GM23338 (cell line): ENCODE data around the gene MATR3. TPM values are rescaled to one million over a fixed set of nuclear protein-coding genes. Genes with fewer than 3 reads are reported as not detected.

ENCODE experiments used
- ATAC-seq: fragments of 200-7000 bp; cut with Tn5 transposase; 3 replicates; pipeline ENCODE4 v1.9.1; 2020
- DNase-seq: peaks from one replicate; pipeline ENCODE4 v3.0.0-alpha.2; 2015; ENCODE audit warnings: low spot score
- H2AFZ ChIP-seq: fragments of 200-600 bp; sonication (generic); 2 replicates; pipeline ENCODE4 v1.8.0; 2016; ENCODE audit warnings: antibody characterized with exemption, mild to moderate bottlenecking, moderate library complexity
- H3F3A ChIP-seq: fragments of 200-600 bp; sonication (generic); replicated peaks from 2 replicates; pipeline ENCODE4 v1.8.0; 2017; ENCODE audit warnings: antibody characterized with exemption, mixed run types, low read depth
- H3K27ac ChIP-seq: fragments of 200-600 bp; sonication (generic); 2 replicates; pipeline ENCODE4 v1.6.1; 2016; ENCODE audit warnings: low read depth
- H3K27me3 ChIP-seq: fragments of 200-600 bp; sonication (generic); 2 replicates; pipeline ENCODE4 v1.8.0; 2016; ENCODE audit warnings: mild to moderate bottlenecking, mixed run types, moderate library complexity; ENCODE audit not compliant: insufficient read depth
- H3K36me3 ChIP-seq: fragments of 200-600 bp; sonication (generic); 2 replicates; pipeline ENCODE4 v1.8.0; 2016; ENCODE audit warnings: mild to moderate bottlenecking; ENCODE audit not compliant: insufficient read depth
- H3K4me1 ChIP-seq: fragments of 200-600 bp; sonication (generic); 2 replicates; pipeline ENCODE4 v1.8.0; 2016; ENCODE audit warnings: mild to moderate bottlenecking, moderate library complexity; ENCODE audit not compliant: insufficient read depth
- H3K4me2 ChIP-seq: fragments of 200-600 bp; sonication (generic); 2 replicates; pipeline ENCODE4 v1.7.1; 2017; ENCODE audit warnings: mixed run types
- H3K4me3 ChIP-seq: fragments of 200-600 bp; sonication (generic); 2 replicates; pipeline ENCODE4 v1.6.1; 2016; ENCODE audit warnings: mixed run types
- H3K79me2 ChIP-seq: fragments of 200-600 bp; sonication (generic); replicated peaks from 2 replicates; pipeline ENCODE4 v1.8.0; 2017; ENCODE audit warnings: mild to moderate bottlenecking; ENCODE audit not compliant: insufficient read depth
- H3K9me2 ChIP-seq: fragments of 200-600 bp; sonication (generic); 2 replicates; pipeline ENCODE4 v1.8.0; 2017; ENCODE audit not compliant: insufficient read depth
- H4K20me1 ChIP-seq: fragments of 200-600 bp; sonication (generic); replicated peaks from 2 replicates; pipeline ENCODE4 v1.8.0; 2017; ENCODE audit warnings: mild to moderate bottlenecking; ENCODE audit not compliant: insufficient read depth
- H3K27ac Mint-ChIP-seq: 2 replicates; pipeline ENCODE4 v1.8.0; 2020; ENCODE audit warnings: inconsistent platforms, mild to moderate bottlenecking, moderate library complexity, mixed read lengths
- H3K27me3 Mint-ChIP-seq: 3 replicates; pipeline ENCODE4 v1.8.0; 2022; ENCODE audit warnings: low read depth, mild to moderate bottlenecking, moderate library complexity, mixed read lengths, inconsistent platforms; ENCODE audit not compliant: insufficient read depth, poor library complexity
- H3K36me3 Mint-ChIP-seq: 3 replicates; pipeline ENCODE4 v1.8.0; 2021; ENCODE audit warnings: low read depth, mild to moderate bottlenecking, inconsistent platforms, moderate library complexity, mixed read lengths
- H3K4me1 Mint-ChIP-seq: 3 replicates; pipeline ENCODE4 v1.8.0; 2020; ENCODE audit warnings: mild to moderate bottlenecking, inconsistent platforms, mixed read lengths
- H3K4me3 Mint-ChIP-seq: 3 replicates; pipeline ENCODE4 v1.8.0; 2021; ENCODE audit warnings: moderate library complexity, mild to moderate bottlenecking, inconsistent platforms, mixed read lengths
- H3K9me3 Mint-ChIP-seq: 3 replicates; pipeline ENCODE4 v1.8.0; 2020; ENCODE audit warnings: moderate library complexity, mild to moderate bottlenecking, inconsistent platforms, mixed read lengths
- EZH2 ChIP-seq: fragments of 200-600 bp; sonication (generic); IDR thresholded peaks from one replicate; pipeline ENCODE4 v1.8.0; 2017; ENCODE audit warnings: antibody characterized with exemption, mild to moderate bottlenecking, low read depth; ENCODE audit not compliant: unreplicated experiment
- EZH2phosphoT487 ChIP-seq: fragments of 200-600 bp; sonication (generic); IDR thresholded peaks from one replicate; pipeline ENCODE4 v1.8.1; 2018; ENCODE audit warnings: antibody characterized with exemption; ENCODE audit not compliant: unreplicated experiment
- JUNB ChIP-seq: IDR thresholded peaks from one replicate; pipeline ENCODE4 v1.6.1; 2016; ENCODE audit warnings: antibody characterized with exemption; ENCODE audit not compliant: unreplicated experiment
- POLR2AphosphoS5 ChIP-seq: IDR thresholded peaks from 2 replicates; pipeline ENCODE4 v1.6.1; 2016; ENCODE audit warnings: antibody characterized with exemption, low read depth
- ZNF331 ChIP-seq: fragments of 250-450 bp; sonication (Bioruptor Pico); IDR thresholded peaks from 2 replicates; pipeline ENCODE4 v1.5.0; 2020; ENCODE audit warnings: low read depth, mild to moderate bottlenecking, moderate library complexity
- polyA plus RNA-seq: library from polyadenylated mRNA; unstranded; fragments of >200 nt; fragmentation: Nextera tagmentation; extraction: Ambion mirVana; gene quantifications from 2 replicates; pipeline ENCODE4 v1.2.1, GENCODE V29; 2016
- total RNA-seq: library from RNA; depleted of rRNA; stranded (reverse); fragments of >200 nt; shearing (Covaris generic); gene quantifications from 2 replicates; pipeline ENCODE4 v1.2.3, GENCODE V29; 2014
- TF ChIP-seq, protein P1 (sequence below): fragments of 250-450 bp; sonication (Bioruptor Pico); IDR thresholded peaks from 2 replicates; pipeline ENCODE4 v1.5.0; 2020; ENCODE audit warnings: mild to moderate bottlenecking, moderate library complexity
- TF ChIP-seq, protein P2 (sequence below): IDR thresholded peaks from 2 replicates; pipeline ENCODE4 v1.6.1; 2016; ENCODE audit warnings: antibody characterized with exemption

The MATR3 gene
- total and polyA plus RNA-seq, 2 experiments from 2014 or later, result 278 to 506 TPM

DNA sequence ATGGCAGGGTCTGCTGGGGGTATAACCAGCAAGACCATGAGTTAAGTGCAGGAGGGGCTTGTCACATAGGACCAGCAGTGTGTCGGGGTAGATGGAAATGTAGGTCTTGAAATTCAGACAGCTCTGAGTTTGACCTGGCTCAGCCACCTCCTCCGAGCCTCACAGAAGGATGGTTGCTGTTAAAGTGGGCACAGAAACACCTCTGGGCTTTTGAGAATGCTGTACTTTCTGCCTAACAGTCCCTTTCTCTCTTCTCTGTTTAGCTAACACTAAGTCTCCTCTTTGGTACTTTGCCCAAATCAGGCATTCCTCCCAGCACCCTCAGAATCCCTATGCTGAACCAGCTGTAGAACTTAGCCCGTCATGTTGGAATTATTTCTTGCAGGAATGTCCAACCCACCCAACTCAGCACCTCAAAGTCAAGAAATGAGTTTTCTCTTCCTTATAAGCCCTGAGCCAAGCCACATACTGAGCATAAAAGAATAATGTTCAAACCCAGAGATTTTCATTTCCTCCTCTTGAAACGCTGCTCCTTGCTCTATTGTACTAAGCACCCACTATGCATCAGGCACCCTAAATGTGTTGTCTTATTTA is 41.7 kb upstream of the MATR3 start:
- H3K27me3 ChIP-seq, result no peaks in the 10 kb centered on the region
- Mint-ChIP-seq H3K27ac (no peak overlapping the region), H3K36me3 (no peaks in the 10 kb centered on the region), H3K27me3 (peaks cover 6% of the 10 kb centered on the region), H3K4me1 (peaks cover 5% of the 10 kb centered on the region), H3K9me3 (no peaks in the 10 kb centered on the region), H3K4me3 (no peak overlapping the region)
- H3K79me2 ChIP-seq, result no peaks in the 10 kb centered on the region
- H3K4me1 ChIP-seq, result peaks cover 1% of the 10 kb centered on the region; the same call in 1 of the 2 replicates
- no peaks in the 10 kb centered on the region for H3K36me3 ChIP-seq
- DNase-seq, result no peak
- no peaks in the 10 kb centered on the region for H4K20me1 ChIP-seq
- H3K4me2 ChIP-seq, result no peak overlapping the region
- TF ChIP-seq, protein P1, sequence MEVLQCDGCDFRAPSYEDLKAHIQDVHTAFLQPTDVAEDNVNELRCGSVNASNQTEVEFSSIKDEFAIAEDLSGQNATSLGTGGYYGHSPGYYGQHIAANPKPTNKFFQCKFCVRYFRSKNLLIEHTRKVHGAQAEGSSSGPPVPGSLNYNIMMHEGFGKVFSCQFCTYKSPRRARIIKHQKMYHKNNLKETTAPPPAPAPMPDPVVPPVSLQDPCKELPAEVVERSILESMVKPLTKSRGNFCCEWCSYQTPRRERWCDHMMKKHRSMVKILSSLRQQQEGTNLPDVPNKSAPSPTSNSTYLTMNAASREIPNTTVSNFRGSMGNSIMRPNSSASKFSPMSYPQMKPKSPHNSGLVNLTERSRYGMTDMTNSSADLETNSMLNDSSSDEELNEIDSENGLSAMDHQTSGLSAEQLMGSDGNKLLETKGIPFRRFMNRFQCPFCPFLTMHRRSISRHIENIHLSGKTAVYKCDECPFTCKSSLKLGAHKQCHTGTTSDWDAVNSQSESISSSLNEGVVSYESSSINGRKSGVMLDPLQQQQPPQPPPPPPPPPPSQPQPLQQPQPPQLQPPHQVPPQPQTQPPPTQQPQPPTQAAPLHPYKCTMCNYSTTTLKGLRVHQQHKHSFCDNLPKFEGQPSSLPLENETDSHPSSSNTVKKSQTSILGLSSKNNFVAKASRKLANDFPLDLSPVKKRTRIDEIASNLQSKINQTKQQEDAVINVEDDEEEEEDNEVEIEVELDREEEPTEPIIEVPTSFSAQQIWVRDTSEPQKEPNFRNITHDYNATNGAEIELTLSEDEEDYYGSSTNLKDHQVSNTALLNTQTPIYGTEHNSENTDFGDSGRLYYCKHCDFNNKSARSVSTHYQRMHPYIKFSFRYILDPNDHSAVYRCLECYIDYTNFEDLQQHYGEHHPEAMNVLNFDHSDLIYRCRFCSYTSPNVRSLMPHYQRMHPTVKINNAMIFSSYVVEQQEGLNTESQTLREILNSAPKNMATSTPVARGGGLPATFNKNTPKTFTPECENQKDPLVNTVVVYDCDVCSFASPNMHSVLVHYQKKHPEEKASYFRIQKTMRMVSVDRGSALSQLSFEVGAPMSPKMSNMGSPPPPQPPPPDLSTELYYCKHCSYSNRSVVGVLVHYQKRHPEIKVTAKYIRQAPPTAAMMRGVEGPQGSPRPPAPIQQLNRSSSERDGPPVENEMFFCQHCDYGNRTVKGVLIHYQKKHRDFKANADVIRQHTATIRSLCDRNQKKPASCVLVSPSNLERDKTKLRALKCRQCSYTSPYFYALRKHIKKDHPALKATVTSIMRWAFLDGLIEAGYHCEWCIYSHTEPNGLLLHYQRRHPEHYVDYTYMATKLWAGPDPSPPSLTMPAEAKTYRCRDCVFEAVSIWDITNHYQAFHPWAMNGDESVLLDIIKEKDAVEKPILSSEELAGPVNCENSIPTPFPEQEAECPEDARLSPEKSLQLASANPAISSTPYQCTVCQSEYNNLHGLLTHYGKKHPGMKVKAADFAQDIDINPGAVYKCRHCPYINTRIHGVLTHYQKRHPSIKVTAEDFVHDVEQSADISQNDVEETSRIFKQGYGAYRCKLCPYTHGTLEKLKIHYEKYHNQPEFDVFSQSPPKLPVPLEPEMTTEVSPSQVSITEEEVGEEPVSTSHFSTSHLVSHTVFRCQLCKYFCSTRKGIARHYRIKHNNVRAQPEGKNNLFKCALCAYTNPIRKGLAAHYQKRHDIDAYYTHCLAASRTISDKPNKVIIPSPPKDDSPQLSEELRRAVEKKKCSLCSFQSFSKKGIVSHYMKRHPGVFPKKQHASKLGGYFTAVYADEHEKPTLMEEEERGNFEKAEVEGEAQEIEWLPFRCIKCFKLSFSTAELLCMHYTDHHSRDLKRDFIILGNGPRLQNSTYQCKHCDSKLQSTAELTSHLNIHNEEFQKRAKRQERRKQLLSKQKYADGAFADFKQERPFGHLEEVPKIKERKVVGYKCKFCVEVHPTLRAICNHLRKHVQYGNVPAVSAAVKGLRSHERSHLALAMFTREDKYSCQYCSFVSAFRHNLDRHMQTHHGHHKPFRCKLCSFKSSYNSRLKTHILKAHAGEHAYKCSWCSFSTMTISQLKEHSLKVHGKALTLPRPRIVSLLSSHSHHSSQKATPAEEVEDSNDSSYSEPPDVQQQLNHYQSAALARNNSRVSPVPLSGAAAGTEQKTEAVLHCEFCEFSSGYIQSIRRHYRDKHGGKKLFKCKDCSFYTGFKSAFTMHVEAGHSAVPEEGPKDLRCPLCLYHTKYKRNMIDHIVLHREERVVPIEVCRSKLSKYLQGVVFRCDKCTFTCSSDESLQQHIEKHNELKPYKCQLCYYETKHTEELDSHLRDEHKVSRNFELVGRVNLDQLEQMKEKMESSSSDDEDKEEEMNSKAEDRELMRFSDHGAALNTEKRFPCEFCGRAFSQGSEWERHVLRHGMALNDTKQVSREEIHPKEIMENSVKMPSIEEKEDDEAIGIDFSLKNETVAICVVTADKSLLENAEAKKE, result no peak
- TF ChIP-seq EZH2phosphoT487 (no peak), ZNF331 (no peak), JUNB (no peak), POLR2AphosphoS5 (no peak), EZH2 (no peak)
- TF ChIP-seq, protein P2, sequence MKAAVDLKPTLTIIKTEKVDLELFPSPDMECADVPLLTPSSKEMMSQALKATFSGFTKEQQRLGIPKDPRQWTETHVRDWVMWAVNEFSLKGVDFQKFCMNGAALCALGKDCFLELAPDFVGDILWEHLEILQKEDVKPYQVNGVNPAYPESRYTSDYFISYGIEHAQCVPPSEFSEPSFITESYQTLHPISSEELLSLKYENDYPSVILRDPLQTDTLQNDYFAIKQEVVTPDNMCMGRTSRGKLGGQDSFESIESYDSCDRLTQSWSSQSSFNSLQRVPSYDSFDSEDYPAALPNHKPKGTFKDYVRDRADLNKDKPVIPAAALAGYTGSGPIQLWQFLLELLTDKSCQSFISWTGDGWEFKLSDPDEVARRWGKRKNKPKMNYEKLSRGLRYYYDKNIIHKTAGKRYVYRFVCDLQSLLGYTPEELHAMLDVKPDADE, result no peak
- no peak for ATAC-seq
- no peak overlapping the region for H3K27ac ChIP-seq
- H3K4me3 ChIP-seq, result no peak overlapping the region
- H2AFZ ChIP-seq, result peak overlapping the region; percentile 88
- H3F3A ChIP-seq, result no peaks in the 10 kb centered on the region
- H3K9me2 ChIP-seq, result no peaks in the 10 kb centered on the region
